HEK293 (cell line): ENCODE results near the gene HS6ST3.
A peak's percentile ranks its signal among the peaks of the same experiment; 100 is the strongest.

Source experiments
- CTCF ChIA-PET: fragments of 350-600 bp; formaldehyde crosslinking; extraction: SDS; loops from one replicate; lab custom pipeline; 2021; ENCODE audit warnings: antibody characterized with exemption; lab: Yijun Ruan, JAX
- POLR2A ChIA-PET: fragments of 300-600 bp; formaldehyde crosslinking; extraction: SDS; loops from one replicate; lab custom pipeline; 2020; ENCODE audit warnings: antibody characterized with exemption, inconsistent platforms; lab: Yijun Ruan, JAX
- H3K27ac ChIP-seq: fragments of 200-500 bp; sonication (Bioruptor generic); 2 replicates; pipeline ENCODE4 v1.5.1; 2014; ENCODE audit warnings: low read depth, low read length, control low read depth, inconsistent platforms; ENCODE audit errors: extremely low read depth
- H3K36me3 ChIP-seq, 2 experiments: fragments of 200-500 bp in 1 of 2; sonication (Bioruptor generic) in 1 of 2; 1 replicate in 1 of 2; 2 replicates in 1 of 2; pipeline ENCODE4 v1.5.1; 2014 to 2017; ENCODE audit warnings: inconsistent platforms in 2 of 2, low read length in 2 of 2; ENCODE audit not compliant: control insufficient read depth in 2 of 2, insufficient read depth in 1 of 2
- H3K4me1 ChIP-seq: fragments of 200-500 bp; sonication (Bioruptor generic); 2 replicates; pipeline ENCODE4 v1.5.1; 2014; ENCODE audit warnings: mild to moderate bottlenecking, low read length, inconsistent platforms; ENCODE audit not compliant: control insufficient read depth, insufficient read depth
- H3K4me3 ChIP-seq: 2 replicates; pipeline ENCODE4 v1.5.1; 2011; ENCODE audit warnings: low read depth, mild to moderate bottlenecking, control low read depth, low read length, moderate library complexity
- H3K9me3 ChIP-seq: fragments of 200-500 bp; sonication (Bioruptor generic); 2 replicates; pipeline ENCODE4 v1.5.1; 2014; ENCODE audit warnings: low read depth, low read length, inconsistent platforms; ENCODE audit not compliant: control insufficient read depth, insufficient read depth
- BCL11B ChIP-seq: fragments of 450-650 bp; formaldehyde crosslinking; IDR thresholded peaks from 2 replicates; pipeline ENCODE4 v1.5.1; 2016; ENCODE audit warnings: low read depth, missing biosample characterization, missing genetic modification characterization
- EGR2 ChIP-seq: fragments of 450-650 bp; formaldehyde crosslinking; IDR thresholded peaks from 2 replicates; pipeline ENCODE4 v1.5.1; 2016; ENCODE audit warnings: low read depth, missing biosample characterization, missing genetic modification characterization
- KLF16 ChIP-seq: fragments of 450-650 bp; formaldehyde crosslinking; IDR thresholded peaks from 2 replicates; pipeline ENCODE4 v1.5.1; 2017; ENCODE audit warnings: missing biosample characterization, missing genetic modification characterization
- KLF9 ChIP-seq: fragments of 450-650 bp; formaldehyde crosslinking; IDR thresholded peaks from 2 replicates; pipeline ENCODE4 v1.5.1; 2016; ENCODE audit warnings: missing biosample characterization, missing genetic modification characterization, low read depth
- OSR2 ChIP-seq: fragments of 450-650 bp; formaldehyde crosslinking; IDR thresholded peaks from 2 replicates; pipeline ENCODE4 v1.5.1; 2016; ENCODE audit warnings: missing biosample characterization, missing genetic modification characterization
- SALL2 ChIP-seq: fragments of 450-650 bp; formaldehyde crosslinking; IDR thresholded peaks from 2 replicates; pipeline ENCODE4 v1.5.0; 2017; ENCODE audit warnings: missing biosample characterization, mild to moderate bottlenecking, missing genetic modification characterization, borderline replicate concordance
- SP2 ChIP-seq: fragments of 450-650 bp; formaldehyde crosslinking; IDR thresholded peaks from 2 replicates; pipeline ENCODE4 v1.5.1; 2016; ENCODE audit warnings: missing biosample characterization, missing genetic modification characterization
- SP3 ChIP-seq: fragments of 450-650 bp; formaldehyde crosslinking; IDR thresholded peaks from 2 replicates; pipeline ENCODE4 v1.5.1; 2016; ENCODE audit warnings: missing biosample characterization, missing genetic modification characterization
- YY1 ChIP-seq: fragments of 450-650 bp; formaldehyde crosslinking; IDR thresholded peaks from 2 replicates; pipeline ENCODE4 v1.5.1; 2018; ENCODE audit warnings: missing biosample characterization, missing genetic modification characterization
- ZBTB11 ChIP-seq: fragments of 450-650 bp; formaldehyde crosslinking; conservative IDR thresholded peaks from 2 replicates; pipeline ENCODE4 v1.5.1; 2016; ENCODE audit warnings: low read depth, missing biosample characterization, missing genetic modification characterization
- ZBTB21 ChIP-seq: fragments of 450-650 bp; formaldehyde crosslinking; IDR thresholded peaks from 2 replicates; pipeline ENCODE4 v1.5.1; 2017; ENCODE audit warnings: missing biosample characterization, missing genetic modification characterization
- ZBTB6 ChIP-seq: fragments of 450-650 bp; formaldehyde crosslinking; IDR thresholded peaks from 2 replicates; pipeline ENCODE4 v1.5.1; 2017; ENCODE audit warnings: missing biosample characterization, missing genetic modification characterization
- ZFP69B ChIP-seq: fragments of 450-650 bp; formaldehyde crosslinking; IDR thresholded peaks from 2 replicates; pipeline ENCODE4 v1.5.1; 2016; ENCODE audit warnings: missing biosample characterization, missing genetic modification characterization
- ZIC2 ChIP-seq: fragments of 450-650 bp; formaldehyde crosslinking; IDR thresholded peaks from 2 replicates; pipeline ENCODE4 v1.5.1; 2016; ENCODE audit warnings: missing biosample characterization, missing genetic modification characterization
- ZNF121 ChIP-seq: fragments of 450-650 bp; formaldehyde crosslinking; IDR thresholded peaks from 2 replicates; pipeline ENCODE4 v1.5.1; 2016; ENCODE audit warnings: missing biosample characterization, missing genetic modification characterization
- ZNF146 ChIP-seq: fragments of 450-650 bp; formaldehyde crosslinking; IDR thresholded peaks from 2 replicates; pipeline ENCODE4 v1.5.1; 2016; ENCODE audit warnings: missing biosample characterization, missing genetic modification characterization
- ZNF211 ChIP-seq: fragments of 450-650 bp; formaldehyde crosslinking; IDR thresholded peaks from 2 replicates; pipeline ENCODE4 v1.5.1; 2016; ENCODE audit warnings: low read depth, missing biosample characterization, missing genetic modification characterization
- ZNF23 ChIP-seq: fragments of 450-650 bp; formaldehyde crosslinking; IDR thresholded peaks from 2 replicates; pipeline ENCODE4 v1.5.1; 2016; ENCODE audit warnings: missing biosample characterization, missing genetic modification characterization, borderline replicate concordance
- ZNF335 ChIP-seq: fragments of 450-650 bp; formaldehyde crosslinking; conservative IDR thresholded peaks from 2 replicates; pipeline ENCODE4 v1.5.1; 2016; ENCODE audit warnings: missing biosample characterization, missing genetic modification characterization
- ZNF341 ChIP-seq: fragments of 450-650 bp; formaldehyde crosslinking; IDR thresholded peaks from 2 replicates; pipeline ENCODE4; 2016; ENCODE audit warnings: low read depth, missing biosample characterization, missing genetic modification characterization
- ZNF561 ChIP-seq: fragments of 450-650 bp; IDR thresholded peaks from 2 replicates; pipeline ENCODE4 v1.5.1; 2018; ENCODE audit warnings: missing biosample characterization, missing genetic modification characterization, borderline replicate concordance
- ZNF629 ChIP-seq: fragments of 450-650 bp; formaldehyde crosslinking; IDR thresholded peaks from 2 replicates; pipeline ENCODE4 v1.5.1; 2017; ENCODE audit warnings: missing biosample characterization, missing genetic modification characterization
- TF ChIP-seq, protein P1 (sequence below): fragments of 450-650 bp; formaldehyde crosslinking; IDR thresholded peaks from 2 replicates; pipeline ENCODE4 v1.5.1; 2016; ENCODE audit warnings: missing biosample characterization, missing genetic modification characterization
- TF ChIP-seq, protein P2 (sequence below): fragments of 450-650 bp; formaldehyde crosslinking; optimal IDR thresholded peaks from 2 replicates; pipeline ENCODE3; 2016; ENCODE audit warnings: missing biosample characterization, mild to moderate bottlenecking, missing genetic modification characterization
- TF ChIP-seq, protein P3 (sequence below): fragments of 450-650 bp; formaldehyde crosslinking; IDR thresholded peaks from 2 replicates; pipeline ENCODE4 v1.5.1; 2016; ENCODE audit warnings: missing biosample characterization, missing genetic modification characterization

Gene HS6ST3

DNA sequence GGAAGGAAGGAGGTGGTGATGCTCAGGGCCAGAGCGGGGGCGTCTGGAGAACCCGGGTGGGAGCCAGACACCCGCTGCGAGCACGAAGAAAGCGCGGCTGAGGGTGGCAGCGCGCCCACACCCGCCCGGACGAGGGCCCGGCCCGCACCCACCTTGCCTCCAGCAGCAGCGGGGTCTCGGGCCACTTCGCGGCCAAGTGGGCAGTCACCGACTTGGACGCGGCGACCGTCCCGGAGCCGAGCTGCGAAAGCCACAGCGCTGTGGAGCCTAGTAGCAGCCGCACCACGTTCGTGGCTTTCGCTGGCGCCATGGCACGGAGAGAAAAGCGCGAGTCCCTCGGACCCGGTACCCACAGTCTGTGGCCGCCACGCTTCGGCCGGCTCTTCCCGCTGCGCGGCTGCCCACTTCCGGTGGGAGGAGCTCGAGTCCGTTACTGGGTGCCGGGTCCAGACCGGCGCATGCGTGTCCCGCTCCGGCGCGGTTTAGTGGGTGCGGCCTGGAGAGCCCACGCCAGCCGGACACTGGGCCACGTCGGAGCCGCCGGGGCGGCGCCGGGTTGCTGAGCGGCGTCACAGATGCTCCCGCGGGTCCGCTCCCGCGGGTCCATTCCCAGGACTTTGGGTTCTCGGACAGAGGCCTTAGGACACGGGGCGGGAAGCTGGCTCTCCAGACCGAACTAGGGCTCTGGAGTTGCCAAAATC lies 36.8 kb upstream of the HS6ST3 start, which contains the start of gene UGGT2:
Gene UGGT2 (minus strand): TSS at position 399 of the 701 bp plus-strand sequence. CDS start 89 bp downstream, at position 310.
- Histone ChIP-seq H3K4me3 (peak within 1 kb of the TSS; percentile 95), H3K36me3 (no peaks in the 10 kb centered on the region), H3K27ac (peak within 1 kb of the TSS; percentile 63; the same call in 1 of the 2 replicates), H3K4me1 (no peaks in the 10 kb centered on the region), H3K9me3 (no peaks in the 10 kb centered on the region)
- POLR2A ChIA-PET, result interaction anchor here (0.6 to 1.9 kb wide), 14 partner anchors 9 to 811 kb away, joined by 3 to 14 read pairs (median 4); partner anchors contain the start of gene DNAJC3
- CTCF ChIA-PET, result interaction anchor here (0.7 to 1.8 kb wide), 5 partner anchors 11 to 648 kb away, joined by 3 to 7 read pairs (median 4); no protein-coding TSS in a partner anchor
- TF ChIP-seq ZNF146 (tag by site-specific recombination) (peak; percentile 29; the same call in 1 of the 2 replicates), ZFP69B (tag by site-specific recombination) (peak; percentile 36; the same call in 1 of the 2 replicates), EGR2 (tag by site-specific recombination) (peak; percentile 89), KLF9 (tag by site-specific recombination) (peak; percentile 70; the same call in 1 of the 2 replicates), ZNF121 (tag by site-specific recombination) (0 out of 2 replicates have a peak, but pooled peaks have one; percentile 8), SALL2 (tag by site-specific recombination) (no peak), BCL11B (tag by site-specific recombination) (peak; percentile 81; the same call in 1 of the 2 replicates), ZNF629 (tag by site-specific recombination) (peak; percentile 84), ZBTB11 (peak; percentile 91), ZIC2 (peak; percentile 58), SP2 (peak; percentile 66), ZNF23 (tag by site-specific recombination) (no peak), SP3 (tag by site-specific recombination) (peak; percentile 63), YY1 (tag by site-specific recombination) (peak; percentile 58; the same call in 1 of the 2 replicates), KLF16 (tag by site-specific recombination) (peak; percentile 75; the same call in 1 of the 2 replicates), ZNF341 (peak; percentile 95), ZNF335 (tag by site-specific recombination) (peak; percentile 73), OSR2 (tag by site-specific recombination) (peak; percentile 5; the same call in 1 of the 2 replicates), ZNF561 (tag by site-specific recombination) (peak; percentile 83), ZBTB21 (tag by site-specific recombination) (0 out of 2 replicates have a peak, but pooled peaks have one; percentile 51), ZNF211 (no peak), ZBTB6 (no peak)
- TF ChIP-seq, protein P1, sequence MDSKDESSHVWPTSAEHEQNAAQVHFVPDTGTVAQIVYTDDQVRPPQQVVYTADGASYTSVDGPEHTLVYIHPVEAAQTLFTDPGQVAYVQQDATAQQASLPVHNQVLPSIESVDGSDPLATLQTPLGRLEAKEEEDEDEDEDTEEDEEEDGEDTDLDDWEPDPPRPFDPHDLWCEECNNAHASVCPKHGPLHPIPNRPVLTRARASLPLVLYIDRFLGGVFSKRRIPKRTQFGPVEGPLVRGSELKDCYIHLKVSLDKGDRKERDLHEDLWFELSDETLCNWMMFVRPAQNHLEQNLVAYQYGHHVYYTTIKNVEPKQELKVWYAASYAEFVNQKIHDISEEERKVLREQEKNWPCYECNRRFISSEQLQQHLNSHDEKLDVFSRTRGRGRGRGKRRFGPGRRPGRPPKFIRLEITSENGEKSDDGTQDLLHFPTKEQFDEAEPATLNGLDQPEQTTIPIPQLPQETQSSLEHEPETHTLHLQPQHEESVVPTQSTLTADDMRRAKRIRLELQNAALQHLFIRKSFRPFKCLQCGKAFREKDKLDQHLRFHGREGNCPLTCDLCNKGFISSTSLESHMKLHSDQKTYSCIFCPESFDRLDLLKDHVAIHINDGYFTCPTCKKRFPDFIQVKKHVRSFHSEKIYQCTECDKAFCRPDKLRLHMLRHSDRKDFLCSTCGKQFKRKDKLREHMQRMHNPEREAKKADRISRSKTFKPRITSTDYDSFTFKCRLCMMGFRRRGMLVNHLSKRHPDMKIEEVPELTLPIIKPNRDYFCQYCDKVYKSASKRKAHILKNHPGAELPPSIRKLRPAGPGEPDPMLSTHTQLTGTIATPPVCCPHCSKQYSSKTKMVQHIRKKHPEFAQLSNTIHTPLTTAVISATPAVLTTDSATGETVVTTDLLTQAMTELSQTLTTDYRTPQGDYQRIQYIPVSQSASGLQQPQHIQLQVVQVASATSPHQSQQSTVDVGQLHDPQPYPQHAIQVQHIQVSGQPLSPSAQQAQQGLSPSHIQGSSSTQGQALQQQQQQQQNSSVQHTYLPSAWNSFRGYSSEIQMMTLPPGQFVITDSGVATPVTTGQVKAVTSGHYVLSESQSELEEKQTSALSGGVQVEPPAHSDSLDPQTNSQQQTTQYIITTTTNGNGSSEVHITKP (tag by site-specific recombination), result 0 out of 2 replicates have a peak, but pooled peaks have one; percentile 6
- TF ChIP-seq, protein P2, sequence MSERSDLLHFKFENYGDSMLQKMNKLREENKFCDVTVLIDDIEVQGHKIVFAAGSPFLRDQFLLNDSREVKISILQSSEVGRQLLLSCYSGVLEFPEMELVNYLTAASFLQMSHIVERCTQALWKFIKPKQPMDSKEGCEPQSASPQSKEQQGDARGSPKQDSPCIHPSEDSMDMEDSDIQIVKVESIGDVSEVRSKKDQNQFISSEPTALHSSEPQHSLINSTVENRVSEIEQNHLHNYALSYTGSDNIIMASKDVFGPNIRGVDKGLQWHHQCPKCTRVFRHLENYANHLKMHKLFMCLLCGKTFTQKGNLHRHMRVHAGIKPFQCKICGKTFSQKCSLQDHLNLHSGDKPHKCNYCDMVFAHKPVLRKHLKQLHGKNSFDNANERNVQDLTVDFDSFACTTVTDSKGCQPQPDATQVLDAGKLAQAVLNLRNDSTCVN (tag by site-specific recombination), result peak; percentile 92
- TF ChIP-seq, protein P3, sequence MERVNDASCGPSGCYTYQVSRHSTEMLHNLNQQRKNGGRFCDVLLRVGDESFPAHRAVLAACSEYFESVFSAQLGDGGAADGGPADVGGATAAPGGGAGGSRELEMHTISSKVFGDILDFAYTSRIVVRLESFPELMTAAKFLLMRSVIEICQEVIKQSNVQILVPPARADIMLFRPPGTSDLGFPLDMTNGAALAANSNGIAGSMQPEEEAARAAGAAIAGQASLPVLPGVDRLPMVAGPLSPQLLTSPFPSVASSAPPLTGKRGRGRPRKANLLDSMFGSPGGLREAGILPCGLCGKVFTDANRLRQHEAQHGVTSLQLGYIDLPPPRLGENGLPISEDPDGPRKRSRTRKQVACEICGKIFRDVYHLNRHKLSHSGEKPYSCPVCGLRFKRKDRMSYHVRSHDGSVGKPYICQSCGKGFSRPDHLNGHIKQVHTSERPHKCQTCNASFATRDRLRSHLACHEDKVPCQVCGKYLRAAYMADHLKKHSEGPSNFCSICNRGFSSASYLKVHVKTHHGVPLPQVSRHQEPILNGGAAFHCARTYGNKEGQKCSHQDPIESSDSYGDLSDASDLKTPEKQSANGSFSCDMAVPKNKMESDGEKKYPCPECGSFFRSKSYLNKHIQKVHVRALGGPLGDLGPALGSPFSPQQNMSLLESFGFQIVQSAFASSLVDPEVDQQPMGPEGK, result peak; percentile 16
